ENCODE results near the gene DIABLO. TPM values are rescaled to one million over a fixed set of nuclear protein-coding genes. Genes with fewer than 3 reads are reported as not detected.
"Not testable (repeated sequence)": the region's sequence is repeated elsewhere in the genome, so short reads cannot be mapped to it uniquely, and the experiment has no call there.

The DIABLO gene
- total RNA-seq: 47.9 TPM

DNA sequence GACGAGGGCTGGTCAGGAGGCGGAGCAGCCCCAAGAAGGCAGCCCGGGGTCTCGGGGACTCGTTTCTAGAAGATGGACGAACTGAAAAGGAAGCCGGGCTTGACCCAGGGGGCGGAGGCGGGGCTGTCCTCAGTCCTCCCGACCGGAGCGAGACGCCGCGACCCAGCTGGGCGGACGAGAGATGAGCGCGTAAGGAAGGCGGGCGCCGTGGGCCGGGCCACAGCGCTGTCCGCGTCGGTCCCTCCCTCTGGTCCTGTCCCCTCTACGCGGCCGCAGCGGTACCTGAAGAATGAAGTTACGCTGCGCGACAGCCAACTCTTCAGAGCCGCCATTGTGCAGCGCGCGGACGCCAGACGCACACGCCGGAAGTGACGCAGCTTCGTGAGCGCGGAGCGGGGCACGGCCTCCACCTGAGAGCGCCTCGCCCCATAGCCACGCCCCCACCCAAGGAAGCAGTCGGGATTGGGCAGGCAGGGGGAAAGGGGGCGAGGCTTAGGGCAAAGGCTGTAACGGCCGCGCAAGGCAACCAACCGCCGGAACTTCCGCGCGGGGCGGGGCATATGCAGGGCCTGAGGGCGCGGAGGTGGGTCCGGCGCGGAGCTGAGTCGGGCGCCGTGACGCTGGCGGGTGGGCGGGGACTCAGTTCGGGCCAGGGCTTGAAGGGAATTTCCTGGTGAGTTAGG lies at the start of gene DIABLO:
TSS of gene DIABLO (minus strand) at position 370 of the 683 bp plus-strand sequence. CDS start at position 332, 38 bp downstream.
- H3K36me3 ChIP-seq: peaks cover 0 to 30% of the 10 kb centered on the region in 2 donors
- TF ChIP-seq POLR2AphosphoS5 (IDR thresholded peaks at IDR 0.05; ENCODE audit: insufficient read depth in 1 of 2, low read depth in 1 of 2) (peak; percentile 99), POLR2A (IDR thresholded peaks at IDR 0.05) (peak in 1 of 2 donors; percentile 83)
- TF ChIP-seq, protein P1, sequence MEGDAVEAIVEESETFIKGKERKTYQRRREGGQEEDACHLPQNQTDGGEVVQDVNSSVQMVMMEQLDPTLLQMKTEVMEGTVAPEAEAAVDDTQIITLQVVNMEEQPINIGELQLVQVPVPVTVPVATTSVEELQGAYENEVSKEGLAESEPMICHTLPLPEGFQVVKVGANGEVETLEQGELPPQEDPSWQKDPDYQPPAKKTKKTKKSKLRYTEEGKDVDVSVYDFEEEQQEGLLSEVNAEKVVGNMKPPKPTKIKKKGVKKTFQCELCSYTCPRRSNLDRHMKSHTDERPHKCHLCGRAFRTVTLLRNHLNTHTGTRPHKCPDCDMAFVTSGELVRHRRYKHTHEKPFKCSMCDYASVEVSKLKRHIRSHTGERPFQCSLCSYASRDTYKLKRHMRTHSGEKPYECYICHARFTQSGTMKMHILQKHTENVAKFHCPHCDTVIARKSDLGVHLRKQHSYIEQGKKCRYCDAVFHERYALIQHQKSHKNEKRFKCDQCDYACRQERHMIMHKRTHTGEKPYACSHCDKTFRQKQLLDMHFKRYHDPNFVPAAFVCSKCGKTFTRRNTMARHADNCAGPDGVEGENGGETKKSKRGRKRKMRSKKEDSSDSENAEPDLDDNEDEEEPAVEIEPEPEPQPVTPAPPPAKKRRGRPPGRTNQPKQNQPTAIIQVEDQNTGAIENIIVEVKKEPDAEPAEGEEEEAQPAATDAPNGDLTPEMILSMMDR (IDR thresholded peaks at IDR 0.05): no peak
- peak within 1 kb of the TSS; percentile 88 for H3K27ac ChIP-seq
- DNase-seq (ENCODE audit: extremely low spot score in 2 of 2): peak; percentile 98 to 99
- intact Hi-C loops (cut with DNase I): no loop called here
- H3K27me3 ChIP-seq: no peaks in the 10 kb centered on the region
- no peaks in the 10 kb centered on the region for H3K9me3 ChIP-seq
- peaks cover 30% of the 10 kb centered on the region for H3K4me1 ChIP-seq
- H3K4me3 ChIP-seq: peak within 1 kb of the TSS; percentile 95 to 98

- H3K36me3 ChIP-seq: peaks cover 4 to 53% of the 10 kb centered on the region in 2 donors
- intact Hi-C loops (cut with DNase I): no loop called here
- TF ChIP-seq, protein P1 (IDR thresholded peaks at IDR 0.05): no peak
- TF ChIP-seq POLR2A (IDR thresholded peaks at IDR 0.05): no peak
- no peaks in the 10 kb centered on the region for H3K27me3 ChIP-seq
- no peak overlapping the region for H3K27ac ChIP-seq
- no peak for DNase-seq (ENCODE audit: extremely low spot score in 2 of 2)
- H3K4me1 ChIP-seq: no peaks in the 10 kb centered on the region
- H3K4me3 ChIP-seq: no peak overlapping the region
- no peaks in the 10 kb centered on the region for H3K9me3 ChIP-seq
These were observed 49.6 kb upstream of the DIABLO start for GRCh38 chr12:122275459-122275858.

DNA sequence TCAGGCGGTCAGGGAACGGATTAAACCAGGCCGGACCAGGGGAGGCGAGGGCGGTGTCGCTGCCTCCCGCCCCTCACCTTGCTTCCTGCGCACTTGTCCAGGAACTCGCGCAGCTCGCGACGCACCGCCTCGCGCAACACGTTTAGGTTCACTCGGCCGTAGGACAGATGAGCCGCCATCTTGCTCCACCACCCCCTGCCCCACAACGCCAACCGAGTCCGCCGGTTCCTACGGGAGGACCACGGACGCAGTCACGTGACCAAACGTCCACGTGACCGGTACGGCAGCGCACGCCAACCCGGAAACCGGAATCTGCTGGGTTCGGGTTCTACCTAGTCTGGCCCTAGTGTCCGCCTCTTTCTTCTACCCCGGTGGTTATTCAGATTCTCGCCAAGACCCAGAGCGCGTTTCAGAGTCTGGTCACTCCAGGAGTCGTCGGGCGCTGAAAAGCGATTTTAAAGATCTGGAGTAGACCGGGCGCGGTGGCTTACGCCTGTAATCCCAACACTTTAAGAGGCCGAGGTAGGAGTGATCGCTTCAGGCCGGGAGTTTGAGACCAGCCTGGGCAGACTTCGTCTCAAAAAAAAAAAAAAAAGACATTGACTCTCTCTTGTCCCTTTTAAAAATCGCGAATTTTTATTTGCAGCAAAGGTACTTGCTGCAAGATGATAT lies 40.5 kb upstream of the DIABLO start, which contains the start of gene VPS33A:
TSS of gene VPS33A (minus strand) at position 265 of the 672 bp plus-strand sequence. CDS start at position 179, 86 bp downstream.
- H3K4me3 ChIP-seq: peak within 1 kb of the TSS; percentile 80 to 88
- peak within 1 kb of the TSS; percentile 84 for H3K27ac ChIP-seq
- DNase-seq (ENCODE audit: extremely low spot score in 2 of 2): peak in 1 of 2 donors; percentile 96
- intact Hi-C loops (cut with DNase I): no loop called here
- peak; percentile 93 to 95 for TF ChIP-seq POLR2AphosphoS5 (IDR thresholded peaks at IDR 0.05; ENCODE audit: insufficient read depth in 1 of 2, low read depth in 1 of 2)
- no peak for TF ChIP-seq POLR2A (IDR thresholded peaks at IDR 0.05)
- H3K9me3 ChIP-seq: no peaks in the 10 kb centered on the region
- no peaks in the 10 kb centered on the region for H3K27me3 ChIP-seq
- H3K36me3 ChIP-seq: peaks cover 0 to 25% of the 10 kb centered on the region in 2 donors
- H3K4me1 ChIP-seq: peaks cover 19% of the 10 kb centered on the region

- peak overlapping the region; percentile 84 for H3K27ac ChIP-seq
- no peak for TF ChIP-seq POLR2A (IDR thresholded peaks at IDR 0.05)
- TF ChIP-seq, protein P1 (IDR thresholded peaks at IDR 0.05): no peak
- TF ChIP-seq POLR2AphosphoS5 (IDR thresholded peaks at IDR 0.05; ENCODE audit: insufficient read depth in 1 of 2, low read depth in 1 of 2): no peak
- H3K36me3 ChIP-seq: peaks cover 0 to 25% of the 10 kb centered on the region in 2 donors
- intact Hi-C loops (cut with DNase I): no loop called here
- H3K4me1 ChIP-seq: peaks cover 19% of the 10 kb centered on the region
- peak overlapping the region; percentile 80 to 88 for H3K4me3 ChIP-seq
- H3K9me3 ChIP-seq: no peaks in the 10 kb centered on the region
- no peaks in the 10 kb centered on the region for H3K27me3 ChIP-seq
- DNase-seq (ENCODE audit: extremely low spot score in 2 of 2): peak in 1 of 2 donors; percentile 87
These were observed 40.0 kb upstream of the DIABLO start for GRCh38 chr12:122265886-122266229.

GRCh38 chr12:122265476-122265875 lies 39.6 kb upstream of the DIABLO start:
- H3K27me3 ChIP-seq: no peaks in the 10 kb centered on the region
- peaks cover 19% of the 10 kb centered on the region for H3K4me1 ChIP-seq
- intact Hi-C loops (cut with DNase I): no loop called here
- DNase-seq (ENCODE audit: extremely low spot score in 2 of 2): no peak
- peak overlapping the region; percentile 80 to 88 for H3K4me3 ChIP-seq
- TF ChIP-seq, protein P1 (IDR thresholded peaks at IDR 0.05): no peak
- TF ChIP-seq POLR2A (IDR thresholded peaks at IDR 0.05) (no peak), POLR2AphosphoS5 (IDR thresholded peaks at IDR 0.05; ENCODE audit: insufficient read depth in 1 of 2, low read depth in 1 of 2) (no peak)
- peak overlapping the region; percentile 84 for H3K27ac ChIP-seq
- peaks cover 0 to 26% of the 10 kb centered on the region in 2 donors for H3K36me3 ChIP-seq
- H3K9me3 ChIP-seq: no peaks in the 10 kb centered on the region

- H3K9me3 ChIP-seq; H3K27ac ChIP-seq; H3K27me3 ChIP-seq; H3K4me1 ChIP-seq; intact Hi-C loops (cut with DNase I); H3K4me3 ChIP-seq; DNase-seq (ENCODE audit: extremely low spot score in 2 of 2): not testable (repeated sequence)
- H3K36me3 ChIP-seq: peaks cover 0 to 60% of the 10 kb centered on the region in 2 donors
These were observed 34.9 kb upstream of the DIABLO start for GRCh38 chr12:122260735-122261134.

- H3K36me3 ChIP-seq: peaks cover 0 to 61% of the 10 kb centered on the region in 2 donors
- not testable (repeated sequence) for DNase-seq (ENCODE audit: extremely low spot score in 2 of 2)
These were observed 33.1 kb upstream of the DIABLO start for GRCh38 chr12:122258939-122259338.

DNA sequence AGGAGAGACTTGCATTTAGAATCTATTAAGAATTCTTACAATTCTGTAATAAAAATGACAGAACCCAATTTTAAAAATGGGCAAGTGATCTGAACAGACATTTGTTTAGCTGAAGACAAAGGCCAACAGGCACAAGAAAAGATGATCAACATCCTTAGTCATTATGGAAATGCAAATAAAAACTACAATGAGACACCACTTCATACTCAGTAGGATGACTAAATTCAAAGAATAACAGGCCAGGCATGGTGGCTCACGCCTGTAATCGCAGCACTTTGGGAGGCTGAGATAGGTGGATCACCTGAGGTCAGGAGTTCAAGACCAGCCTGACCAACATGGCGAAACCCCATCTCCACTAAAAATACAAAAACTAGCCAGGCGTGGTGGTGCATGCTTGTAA lies 32.6 kb upstream of the DIABLO start:
- H3K27ac ChIP-seq; DNase-seq (ENCODE audit: extremely low spot score in 2 of 2); intact Hi-C loops (cut with DNase I); H3K27me3 ChIP-seq; H3K9me3 ChIP-seq; H3K4me1 ChIP-seq; H3K4me3 ChIP-seq: not testable (repeated sequence)
- H3K36me3 ChIP-seq: peaks cover 0 to 60% of the 10 kb centered on the region in 2 donors

More at GRCh38 chr12:122258939-122259338, 33.1 kb upstream of the DIABLO start:
- intact Hi-C loops (cut with DNase I); H3K27me3 ChIP-seq; H3K4me3 ChIP-seq; H3K27ac ChIP-seq; H3K9me3 ChIP-seq; H3K4me1 ChIP-seq: not testable (repeated sequence)

Data from vagina (tissue), 2 donors.